ENCODE measurements around the gene SMAD7.

SMAD7 gene

DNA sequence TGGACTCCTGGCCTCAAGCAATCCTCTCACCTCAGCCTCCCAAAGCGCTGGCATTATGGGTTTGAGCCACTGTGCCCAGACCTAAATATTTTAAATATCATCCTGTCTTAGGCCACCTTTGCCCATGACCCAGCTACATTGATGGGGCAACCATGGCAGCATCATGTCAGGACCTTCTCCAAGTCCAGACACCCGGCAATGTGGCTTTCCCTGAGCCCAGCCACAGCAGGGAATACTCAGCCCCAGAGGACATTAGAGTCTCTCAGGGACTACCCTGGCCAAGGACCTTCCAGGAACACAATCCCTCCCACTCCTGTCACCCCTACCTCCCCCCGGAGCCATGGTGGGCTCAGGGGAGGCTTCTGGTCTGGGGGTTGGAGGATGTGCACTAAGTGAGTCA is 72.8 kb downstream of the SMAD7 start:
- ATAC-seq: no peak
- TF ChIP-seq, protein P1, sequence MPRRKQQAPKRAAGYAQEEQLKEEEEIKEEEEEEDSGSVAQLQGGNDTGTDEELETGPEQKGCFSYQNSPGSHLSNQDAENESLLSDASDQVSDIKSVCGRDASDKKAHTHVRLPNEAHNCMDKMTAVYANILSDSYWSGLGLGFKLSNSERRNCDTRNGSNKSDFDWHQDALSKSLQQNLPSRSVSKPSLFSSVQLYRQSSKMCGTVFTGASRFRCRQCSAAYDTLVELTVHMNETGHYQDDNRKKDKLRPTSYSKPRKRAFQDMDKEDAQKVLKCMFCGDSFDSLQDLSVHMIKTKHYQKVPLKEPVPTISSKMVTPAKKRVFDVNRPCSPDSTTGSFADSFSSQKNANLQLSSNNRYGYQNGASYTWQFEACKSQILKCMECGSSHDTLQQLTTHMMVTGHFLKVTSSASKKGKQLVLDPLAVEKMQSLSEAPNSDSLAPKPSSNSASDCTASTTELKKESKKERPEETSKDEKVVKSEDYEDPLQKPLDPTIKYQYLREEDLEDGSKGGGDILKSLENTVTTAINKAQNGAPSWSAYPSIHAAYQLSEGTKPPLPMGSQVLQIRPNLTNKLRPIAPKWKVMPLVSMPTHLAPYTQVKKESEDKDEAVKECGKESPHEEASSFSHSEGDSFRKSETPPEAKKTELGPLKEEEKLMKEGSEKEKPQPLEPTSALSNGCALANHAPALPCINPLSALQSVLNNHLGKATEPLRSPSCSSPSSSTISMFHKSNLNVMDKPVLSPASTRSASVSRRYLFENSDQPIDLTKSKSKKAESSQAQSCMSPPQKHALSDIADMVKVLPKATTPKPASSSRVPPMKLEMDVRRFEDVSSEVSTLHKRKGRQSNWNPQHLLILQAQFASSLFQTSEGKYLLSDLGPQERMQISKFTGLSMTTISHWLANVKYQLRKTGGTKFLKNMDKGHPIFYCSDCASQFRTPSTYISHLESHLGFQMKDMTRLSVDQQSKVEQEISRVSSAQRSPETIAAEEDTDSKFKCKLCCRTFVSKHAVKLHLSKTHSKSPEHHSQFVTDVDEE (CRISPR knock-in tag; IDR thresholded peaks at IDR 0.05): no peak
- TF ChIP-seq GLIS3 (CRISPR knock-in tag; IDR thresholded peaks at IDR 0.05): no peak
- TF ChIP-seq ESRRG (CRISPR knock-in tag; IDR thresholded peaks at IDR 0.05): no peak
- TF ChIP-seq ARNTL (CRISPR knock-in tag; IDR thresholded peaks at IDR 0.05; ENCODE audit: borderline replicate concordance, low read depth): no peak
- TF ChIP-seq CSDC2 (CRISPR knock-in tag; IDR thresholded peaks at IDR 0.05): no peak
- no peak for TF ChIP-seq ISL1 (CRISPR knock-in tag; IDR thresholded peaks at IDR 0.05)
- TF ChIP-seq ZNF70 (CRISPR knock-in tag; IDR thresholded peaks at IDR 0.05): no peak
- TF ChIP-seq PPARA (CRISPR knock-in tag; IDR thresholded peaks at IDR 0.05; ENCODE audit: borderline replicate concordance): no peak
- no peak for TF ChIP-seq ZNF8 (CRISPR knock-in tag; IDR thresholded peaks at IDR 0.05)
- no peak for TF ChIP-seq ZC3H10 (CRISPR knock-in tag; IDR thresholded peaks at IDR 0.05)
- TF ChIP-seq, protein P2, sequence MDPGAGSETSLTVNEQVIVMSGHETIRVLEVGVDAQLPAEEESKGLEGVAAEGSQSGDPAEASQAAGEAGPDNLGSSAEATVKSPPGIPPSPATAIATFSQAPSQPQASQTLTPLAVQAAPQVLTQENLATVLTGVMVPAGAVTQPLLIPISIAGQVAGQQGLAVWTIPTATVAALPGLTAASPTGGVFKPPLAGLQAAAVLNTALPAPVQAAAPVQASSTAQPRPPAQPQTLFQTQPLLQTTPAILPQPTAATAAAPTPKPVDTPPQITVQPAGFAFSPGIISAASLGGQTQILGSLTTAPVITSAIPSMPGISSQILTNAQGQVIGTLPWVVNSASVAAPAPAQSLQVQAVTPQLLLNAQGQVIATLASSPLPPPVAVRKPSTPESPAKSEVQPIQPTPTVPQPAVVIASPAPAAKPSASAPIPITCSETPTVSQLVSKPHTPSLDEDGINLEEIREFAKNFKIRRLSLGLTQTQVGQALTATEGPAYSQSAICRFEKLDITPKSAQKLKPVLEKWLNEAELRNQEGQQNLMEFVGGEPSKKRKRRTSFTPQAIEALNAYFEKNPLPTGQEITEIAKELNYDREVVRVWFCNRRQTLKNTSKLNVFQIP (CRISPR knock-in tag; IDR thresholded peaks at IDR 0.05; ENCODE audit: borderline replicate concordance, low read depth): no peak
- no peak for TF ChIP-seq ZFP3 (CRISPR knock-in tag; IDR thresholded peaks at IDR 0.05)
- TF ChIP-seq ZNF565 (CRISPR knock-in tag; conservative IDR thresholded peaks at IDR 0.05; ENCODE audit: low read depth): no peak
- no peak for TF ChIP-seq TCF4 (CRISPR knock-in tag; IDR thresholded peaks at IDR 0.05; ENCODE audit: borderline replicate concordance)
- TF ChIP-seq TOX (CRISPR knock-in tag; IDR thresholded peaks at IDR 0.05; ENCODE audit: borderline replicate concordance): no peak
- TF ChIP-seq SNAI2 (CRISPR knock-in tag; IDR thresholded peaks at IDR 0.05): no peak

DNA sequence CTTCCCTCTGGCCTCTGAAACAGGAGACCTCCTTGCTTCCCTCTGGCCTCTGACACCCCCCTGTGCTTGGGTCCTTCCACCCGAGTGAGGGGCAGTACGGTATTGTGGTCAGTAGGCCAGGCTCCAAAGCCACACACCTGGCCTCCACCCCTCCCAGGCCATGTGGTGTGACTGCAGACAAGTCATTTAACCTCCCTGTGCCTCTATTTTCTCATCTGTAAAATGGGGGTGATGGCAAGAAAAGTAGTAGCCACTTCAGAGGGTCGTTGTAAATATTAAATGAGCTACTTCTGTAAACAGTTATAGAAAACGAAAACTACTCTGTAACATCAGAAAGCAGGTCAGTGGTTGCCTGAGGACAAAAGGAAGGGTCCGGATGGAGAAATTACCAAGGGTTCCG is 74.2 kb downstream of the SMAD7 start:
- ATAC-seq: no peak
- TF ChIP-seq, protein P3, sequence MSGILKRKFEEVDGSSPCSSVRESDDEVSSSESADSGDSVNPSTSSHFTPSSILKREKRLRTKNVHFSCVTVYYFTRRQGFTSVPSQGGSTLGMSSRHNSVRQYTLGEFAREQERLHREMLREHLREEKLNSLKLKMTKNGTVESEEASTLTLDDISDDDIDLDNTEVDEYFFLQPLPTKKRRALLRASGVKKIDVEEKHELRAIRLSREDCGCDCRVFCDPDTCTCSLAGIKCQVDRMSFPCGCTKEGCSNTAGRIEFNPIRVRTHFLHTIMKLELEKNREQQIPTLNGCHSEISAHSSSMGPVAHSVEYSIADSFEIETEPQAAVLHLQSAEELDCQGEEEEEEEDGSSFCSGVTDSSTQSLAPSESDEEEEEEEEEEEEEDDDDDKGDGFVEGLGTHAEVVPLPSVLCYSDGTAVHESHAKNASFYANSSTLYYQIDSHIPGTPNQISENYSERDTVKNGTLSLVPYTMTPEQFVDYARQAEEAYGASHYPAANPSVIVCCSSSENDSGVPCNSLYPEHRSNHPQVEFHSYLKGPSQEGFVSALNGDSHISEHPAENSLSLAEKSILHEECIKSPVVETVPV (CRISPR knock-in tag; IDR thresholded peaks at IDR 0.05): no peak
- TF ChIP-seq ZNF70 (CRISPR knock-in tag; IDR thresholded peaks at IDR 0.05) (no peak), ISL1 (CRISPR knock-in tag; IDR thresholded peaks at IDR 0.05) (no peak), ARNTL (CRISPR knock-in tag; IDR thresholded peaks at IDR 0.05; ENCODE audit: borderline replicate concordance, low read depth) (no peak), ZNF565 (CRISPR knock-in tag; conservative IDR thresholded peaks at IDR 0.05; ENCODE audit: low read depth) (no peak), OSR1 (CRISPR knock-in tag; IDR thresholded peaks at IDR 0.05) (no peak)
- TF ChIP-seq, protein P2 (CRISPR knock-in tag; IDR thresholded peaks at IDR 0.05; ENCODE audit: borderline replicate concordance, low read depth): no peak

DNA sequence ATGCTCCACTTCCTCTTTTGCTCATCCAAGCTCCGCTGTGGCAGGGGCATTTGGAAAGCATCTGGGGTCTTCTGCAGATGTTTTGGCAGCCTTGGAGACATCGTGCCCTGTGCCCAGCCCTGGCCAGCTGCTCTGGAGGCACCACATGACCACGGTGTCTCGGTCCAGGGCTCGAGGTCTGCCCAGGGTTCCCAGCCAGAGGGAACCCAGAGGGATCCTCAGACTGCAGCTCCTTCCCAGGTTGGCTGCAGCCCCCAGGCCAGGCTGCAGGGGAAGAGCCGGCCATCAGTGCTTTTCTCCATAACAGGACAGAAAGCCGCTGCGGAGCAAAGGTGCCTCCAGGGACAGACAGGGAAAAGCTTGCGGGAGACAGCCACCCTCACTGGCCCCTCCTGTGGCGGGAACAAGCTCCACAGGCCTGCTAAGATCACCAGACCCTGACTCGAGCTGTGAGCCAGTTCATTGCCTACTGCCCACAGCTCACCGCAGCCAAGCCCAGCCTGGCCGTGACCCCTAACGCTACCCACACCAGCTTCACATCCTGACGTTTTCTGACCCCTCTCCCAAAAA is 74.7 kb downstream of the SMAD7 start:
- TF ChIP-seq, protein P3 (CRISPR knock-in tag; IDR thresholded peaks at IDR 0.05): no peak
- TF ChIP-seq RARB (CRISPR knock-in tag; IDR thresholded peaks at IDR 0.05) (no peak), SNAI2 (CRISPR knock-in tag; IDR thresholded peaks at IDR 0.05) (no peak), ISL1 (CRISPR knock-in tag; IDR thresholded peaks at IDR 0.05) (no peak), ZFP3 (CRISPR knock-in tag; IDR thresholded peaks at IDR 0.05) (no peak), PPARA (CRISPR knock-in tag; IDR thresholded peaks at IDR 0.05; ENCODE audit: borderline replicate concordance) (no peak), ZC3H10 (CRISPR knock-in tag; IDR thresholded peaks at IDR 0.05) (no peak)
- ATAC-seq: no peak; the same call in 2 of the 3 replicates
